AG04450 (cell line): ENCODE results near the gene SAMD13. TPM values are rescaled to one million over a fixed set of nuclear protein-coding genes. Genes with fewer than 3 reads are reported as not detected.

Experiments
- CTCF ChIA-PET: fragments of 300-600, 350-600 bp; formaldehyde crosslinking; extraction: SDS; loops from one replicate; lab custom pipeline; 2022; ENCODE audit warnings: antibody characterized with exemption, inconsistent platforms; lab: Charles Lee
- POLR2A ChIA-PET: fragments of 350-600 bp; formaldehyde crosslinking; extraction: SDS; loops from one replicate; lab custom pipeline; 2021; ENCODE audit warnings: antibody characterized with exemption, inconsistent platforms; lab: Yijun Ruan, JAX
- DNase-seq: peaks from one replicate; pipeline ENCODE4 v3.0.0-alpha.2; 2011; ENCODE audit warnings: low read depth, low spot score
- H3K27ac ChIP-seq: one replicate; pipeline ENCODE4 v1.5.1; 2012; ENCODE audit warnings: low read depth, low read length, control low read depth
- H3K27me3 ChIP-seq: one replicate; pipeline ENCODE4 v1.6.0; 2012; ENCODE audit warnings: low read length; ENCODE audit not compliant: control insufficient read depth, insufficient read depth
- H3K4me3 ChIP-seq: 2 replicates; pipeline ENCODE4 v1.5.1; 2011; ENCODE audit warnings: mild to moderate bottlenecking, low read depth, low read length, control low read depth
- H3K9me3 ChIP-seq: 2 replicates; pipeline ENCODE4 v1.5.1; 2012; ENCODE audit warnings: low read length; ENCODE audit not compliant: control insufficient read depth, insufficient read depth
- polyA minus RNA-seq: library from RNA; depleted of rRNA, polyadenylated mRNA; stranded (reverse); fragments of >200 nt; gene quantifications from 2 replicates; pipeline ENCODE4 v1.2.3, GENCODE V29; 2011; rRNA and poly(A)+ RNA removed
- polyA plus RNA-seq: library from polyadenylated mRNA; depleted of rRNA; stranded (reverse); fragments of >200 nt; gene quantifications from 2 replicates; pipeline ENCODE4 v1.2.3, GENCODE V29; 2011; rRNA removed
- TF ChIP-seq, protein P1 (sequence below): IDR thresholded peaks from 2 replicates; pipeline ENCODE4 v1.5.1; 2011; ENCODE audit warnings: low read depth, low read length, control low read depth, inconsistent platforms

SAMD13 gene, protein sequence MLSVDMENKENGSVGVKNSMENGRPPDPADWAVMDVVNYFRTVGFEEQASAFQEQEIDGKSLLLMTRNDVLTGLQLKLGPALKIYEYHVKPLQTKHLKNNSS
- polyA plus RNA-seq (0.99 and 1.0 TPM in 2 replicates), polyA minus RNA-seq (0.28 and 0.74 TPM in 2 replicates)

DNA sequence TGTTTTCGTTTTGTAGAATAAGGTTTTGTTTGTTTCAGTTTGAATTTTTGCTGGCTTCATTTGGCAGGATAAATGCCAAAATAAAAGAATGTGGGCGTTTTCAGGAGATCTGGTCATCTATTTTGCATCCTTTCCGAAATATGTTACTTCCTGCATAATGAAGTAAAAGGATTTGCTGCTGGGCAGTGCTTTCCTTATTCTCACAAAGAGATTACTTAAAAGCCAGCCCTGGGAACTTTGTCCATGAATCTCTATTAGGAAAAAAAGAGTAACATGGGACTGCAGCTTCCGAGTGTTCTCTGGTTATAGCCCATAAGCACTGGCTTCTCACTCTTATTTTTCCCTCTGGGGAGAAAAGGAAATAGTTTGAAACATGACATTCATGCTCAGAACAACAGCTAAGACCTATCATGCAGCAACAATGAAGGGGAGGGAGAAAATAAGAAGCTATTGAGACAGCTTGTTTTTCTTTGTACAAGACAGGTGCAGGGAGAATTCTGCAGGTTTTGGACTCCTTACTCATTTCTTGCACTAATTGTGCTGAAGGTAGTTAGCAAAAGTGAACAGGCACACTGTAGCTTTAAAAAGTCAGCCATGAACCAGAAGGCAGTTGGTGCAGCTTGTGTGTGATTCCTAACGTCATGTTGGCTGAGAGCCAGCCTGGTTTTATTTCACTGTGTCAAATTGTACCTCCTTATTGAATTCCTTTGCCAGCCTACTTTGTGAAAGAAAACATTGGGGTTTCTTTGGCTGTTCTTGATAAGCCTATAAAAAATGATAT, at the start of gene SAMD13:
SAMD13 (plus strand) TSS at position 705 of the 781 bp plus-strand sequence. CDS start 1,527 bp downstream, outside the sequence.
- TF ChIP-seq, protein P1, sequence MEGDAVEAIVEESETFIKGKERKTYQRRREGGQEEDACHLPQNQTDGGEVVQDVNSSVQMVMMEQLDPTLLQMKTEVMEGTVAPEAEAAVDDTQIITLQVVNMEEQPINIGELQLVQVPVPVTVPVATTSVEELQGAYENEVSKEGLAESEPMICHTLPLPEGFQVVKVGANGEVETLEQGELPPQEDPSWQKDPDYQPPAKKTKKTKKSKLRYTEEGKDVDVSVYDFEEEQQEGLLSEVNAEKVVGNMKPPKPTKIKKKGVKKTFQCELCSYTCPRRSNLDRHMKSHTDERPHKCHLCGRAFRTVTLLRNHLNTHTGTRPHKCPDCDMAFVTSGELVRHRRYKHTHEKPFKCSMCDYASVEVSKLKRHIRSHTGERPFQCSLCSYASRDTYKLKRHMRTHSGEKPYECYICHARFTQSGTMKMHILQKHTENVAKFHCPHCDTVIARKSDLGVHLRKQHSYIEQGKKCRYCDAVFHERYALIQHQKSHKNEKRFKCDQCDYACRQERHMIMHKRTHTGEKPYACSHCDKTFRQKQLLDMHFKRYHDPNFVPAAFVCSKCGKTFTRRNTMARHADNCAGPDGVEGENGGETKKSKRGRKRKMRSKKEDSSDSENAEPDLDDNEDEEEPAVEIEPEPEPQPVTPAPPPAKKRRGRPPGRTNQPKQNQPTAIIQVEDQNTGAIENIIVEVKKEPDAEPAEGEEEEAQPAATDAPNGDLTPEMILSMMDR = no peak
- Histone ChIP-seq H3K9me3 (no peaks in the 10 kb centered on the region), H3K27ac (no peak within 1 kb of the TSS), H3K4me3 (peak within 1 kb of the TSS; percentile 7), H3K27me3 (no peaks in the 10 kb centered on the region)
- CTCF ChIA-PET = interaction anchor here (0.7 to 4.0 kb wide), 2 partner anchors 132 to 160 kb away, joined by 3 to 19 read pairs; no protein-coding TSS in a partner anchor
- peak; percentile 29 for DNase-seq
- POLR2A ChIA-PET = no interaction called here

DNA sequence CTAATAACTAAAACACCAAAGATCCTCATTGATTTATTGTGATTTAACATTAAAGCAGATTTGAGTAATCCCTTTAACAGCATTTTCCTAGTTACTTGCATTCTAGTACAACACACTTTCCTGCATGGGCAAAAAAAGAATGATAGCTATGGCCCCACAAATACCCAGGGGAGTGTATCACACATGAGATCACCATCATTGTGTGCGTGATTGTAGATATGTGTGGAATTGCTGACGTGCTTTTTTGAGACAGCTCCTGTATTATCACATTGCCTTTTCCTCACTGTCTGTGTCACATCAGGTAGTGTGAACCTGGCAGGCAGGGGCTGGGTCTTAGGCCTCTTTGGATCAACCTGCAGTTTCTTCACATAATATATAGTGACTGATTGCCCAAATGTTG, 48.5 kb upstream of the SAMD13 start:
- TF ChIP-seq, protein P1 = no peak

DNA sequence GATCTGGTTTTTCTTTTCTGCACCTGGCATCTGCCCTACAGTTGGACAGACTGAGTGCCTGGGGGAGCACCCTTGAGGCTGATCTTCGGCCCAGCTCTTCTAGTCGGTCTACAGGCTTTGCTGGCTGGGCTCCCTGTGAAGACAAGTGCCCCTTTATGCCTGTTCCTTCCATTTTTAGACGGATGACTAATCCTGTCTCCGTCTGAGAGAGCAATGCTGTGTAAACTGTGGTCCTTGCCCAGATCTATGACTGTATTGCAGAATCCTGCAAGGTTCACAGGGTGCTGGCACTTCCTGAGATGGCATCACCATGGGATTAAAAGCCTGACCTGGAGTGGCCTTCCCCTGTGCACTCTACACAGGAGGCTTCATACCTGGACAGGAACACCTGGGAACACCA, 47.6 kb upstream of the SAMD13 start:
- H3K9me3 ChIP-seq = no peaks in the 10 kb centered on the region
- H3K27ac ChIP-seq = peak overlapping the region; percentile 34
- TF ChIP-seq, protein P1 = no peak
- ChIA-PET POLR2A (no interaction called here), CTCF (interaction anchor here (0.6 kb wide), 1 partner anchor 182 kb away, joined by 3 read pairs; no protein-coding TSS in a partner anchor)
- no peak overlapping the region for H3K4me3 ChIP-seq
- peak; percentile 58 for DNase-seq
- no peaks in the 10 kb centered on the region for H3K27me3 ChIP-seq

More for the DNA sequence above, 48.5 kb upstream of the SAMD13 start:
- no peaks in the 10 kb centered on the region for H3K27me3 ChIP-seq
- H3K9me3 ChIP-seq = no peaks in the 10 kb centered on the region
- DNase-seq = no peak
- H3K27ac ChIP-seq = no peak overlapping the region
- no peak overlapping the region for H3K4me3 ChIP-seq
- ChIA-PET POLR2A (no interaction called here), CTCF (no interaction called here)

DNA sequence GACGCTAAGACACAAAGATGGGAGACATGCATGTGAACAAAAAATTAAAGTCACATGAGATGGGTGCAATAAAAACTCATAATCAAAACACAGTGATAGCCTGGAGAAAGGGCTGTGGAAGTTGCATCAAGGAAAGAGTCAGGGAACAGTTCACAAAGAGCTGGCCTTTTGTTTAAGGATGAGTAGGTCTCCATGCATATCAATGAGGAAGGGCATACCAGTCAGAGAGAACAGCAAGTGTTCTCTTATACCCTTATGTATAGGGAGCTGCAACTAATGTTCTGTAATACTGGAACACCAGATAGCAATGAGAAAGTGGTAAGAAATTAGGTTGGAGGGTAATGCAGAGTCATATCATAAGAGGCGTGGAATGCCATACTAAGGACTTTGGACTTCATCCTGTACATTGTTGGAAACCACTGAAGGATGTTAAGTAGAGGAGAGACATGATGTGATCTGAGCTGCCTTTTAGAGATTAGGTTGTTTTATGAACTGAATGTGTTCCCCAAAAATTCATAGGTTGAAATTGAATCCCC, 46.7 kb upstream of the SAMD13 start:
- DNase-seq = no peak
- Histone ChIP-seq H3K9me3 (no peaks in the 10 kb centered on the region), H3K27ac (no peak overlapping the region), H3K27me3 (no peaks in the 10 kb centered on the region), H3K4me3 (no peak overlapping the region)
- POLR2A ChIA-PET = no interaction called here
- CTCF ChIA-PET = no interaction called here
- TF ChIP-seq, protein P1 = no peak

DNA sequence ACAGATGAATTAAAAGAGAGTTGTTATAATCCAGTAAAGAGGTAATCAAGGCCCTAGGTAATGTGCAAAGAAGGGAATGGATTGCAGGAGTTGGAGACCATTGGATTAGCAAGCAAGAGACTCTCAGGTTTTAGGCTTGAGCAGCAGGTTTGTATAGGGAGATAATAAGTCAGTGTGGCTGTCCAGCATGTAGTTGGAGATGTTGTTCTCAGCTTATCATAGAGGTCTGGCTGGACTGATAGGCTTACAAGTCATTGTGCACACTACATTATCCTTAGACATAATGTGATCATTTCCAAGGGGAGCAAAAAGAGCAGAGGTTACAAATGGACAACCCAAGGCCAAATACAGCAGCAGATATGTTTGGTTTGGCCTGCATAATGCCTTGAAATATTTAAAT, 45.9 kb upstream of the SAMD13 start:
- Histone ChIP-seq H3K4me3 (no peak overlapping the region), H3K9me3 (no peaks in the 10 kb centered on the region), H3K27me3 (no peaks in the 10 kb centered on the region), H3K27ac (no peak overlapping the region)
- TF ChIP-seq, protein P1 = no peak
- ChIA-PET POLR2A (no interaction called here), CTCF (no interaction called here)
- no peak for DNase-seq
